ENCODE measurements around the gene MFGE8.

MFGE8 gene

GRCh38 chr15:88890495-88890894 is 22.7 kb downstream of the MFGE8 start:
- DNase-seq (ENCODE audit: low spot score): no peak
- CTCF ChIA-PET: interaction anchor here (0.6 kb wide), 2 partner anchors 144 to 234 kb away, joined by 3 to 6 read pairs; no protein-coding TSS in a partner anchor
- POLR2A ChIA-PET (ENCODE audit: low non-redundant PET): no interaction called here
- TF ChIP-seq CTCF (conservative IDR thresholded peaks at IDR 0.05; ENCODE audit: low read depth): no peak
- no peak overlapping the region for H3K27ac ChIP-seq

- ChIA-PET CTCF (interaction anchor here (0.7 kb wide), 1 partner anchor 28 kb away, joined by 3 read pairs; no protein-coding TSS in a partner anchor), POLR2A (ENCODE audit: low non-redundant PET) (no interaction called here)
- no peak for TF ChIP-seq CTCF (conservative IDR thresholded peaks at IDR 0.05; ENCODE audit: low read depth)
- no peak overlapping the region for H3K27ac ChIP-seq
- DNase-seq (ENCODE audit: low spot score): no peak
These were observed 24.5 kb downstream of the MFGE8 start for GRCh38 chr15:88888719-88889118.

GRCh38 chr15:88887068-88887580 is 26.1 kb downstream of the MFGE8 start:
- ChIA-PET POLR2A (ENCODE audit: low non-redundant PET) (no interaction called here), CTCF (no interaction called here)
- H3K27ac ChIP-seq: no peak overlapping the region
- DNase-seq (ENCODE audit: low spot score): no peak
- no peak for TF ChIP-seq CTCF (conservative IDR thresholded peaks at IDR 0.05; ENCODE audit: low read depth)

- CTCF ChIA-PET: no interaction called here
- no peak overlapping the region for H3K27ac ChIP-seq
- DNase-seq (ENCODE audit: low spot score): no peak
- POLR2A ChIA-PET (ENCODE audit: low non-redundant PET): no interaction called here
- TF ChIP-seq CTCF (conservative IDR thresholded peaks at IDR 0.05; ENCODE audit: low read depth): no peak
These were observed 30.4 kb downstream of the MFGE8 start for GRCh38 chr15:88882785-88883184.

- ChIA-PET POLR2A (ENCODE audit: low non-redundant PET) (no interaction called here), CTCF (interaction anchor here (0.5 to 0.7 kb wide), 2 partner anchors 9 to 226 kb away, joined by 3 read pairs; no protein-coding TSS in a partner anchor)
- no peak for TF ChIP-seq CTCF (conservative IDR thresholded peaks at IDR 0.05; ENCODE audit: low read depth)
- H3K27ac ChIP-seq: no peak overlapping the region
- no peak for DNase-seq (ENCODE audit: low spot score)
These were observed 31.4 kb downstream of the MFGE8 start for GRCh38 chr15:88881775-88882174.

GRCh38 chr15:88880944-88881740 is 32.0 kb downstream of the MFGE8 start:
- CTCF ChIA-PET: interaction anchor here (0.5 to 1.0 kb wide), 2 partner anchors 10 to 226 kb away, joined by 3 to 5 read pairs; no protein-coding TSS in a partner anchor
- POLR2A ChIA-PET (ENCODE audit: low non-redundant PET): no interaction called here
- no peak for TF ChIP-seq CTCF (conservative IDR thresholded peaks at IDR 0.05; ENCODE audit: low read depth)
- no peak overlapping the region for H3K27ac ChIP-seq
- DNase-seq (ENCODE audit: low spot score): no peak

Data from RWPE1 (cell line).